Measurements from ENCODE around the gene PIGP. TPM values are rescaled to one million over a fixed set of nuclear protein-coding genes. Genes with fewer than 3 reads are reported as not detected.
"Not testable (repeated sequence)": the region's sequence is repeated elsewhere in the genome, so short reads cannot be mapped to it uniquely, and the experiment has no call there.

The PIGP gene
- total RNA-seq, 2 donors from 2014 or later: 28.3 to 29.4 TPM

DNA sequence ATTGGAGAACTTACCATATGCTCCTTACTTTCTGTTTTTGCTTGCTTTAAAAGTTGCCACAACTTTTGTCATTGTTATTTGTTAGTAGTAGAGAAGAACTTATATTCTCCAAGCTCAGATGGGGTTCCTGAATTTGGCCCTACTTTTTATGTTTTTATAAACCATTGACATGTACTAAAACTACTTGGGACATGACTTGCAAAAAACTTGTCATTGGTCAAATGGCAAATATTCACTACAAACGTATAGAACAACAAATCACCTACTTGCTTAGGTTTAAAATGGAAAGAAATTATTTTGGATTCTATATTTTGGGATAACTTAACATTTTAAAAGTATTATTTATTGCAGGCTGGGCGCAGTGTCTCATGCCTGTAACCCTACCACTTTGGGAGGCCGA is 32.7 kb downstream of the PIGP start:
- no peaks in the 10 kb centered on the region for H3K9me3 ChIP-seq (ENCODE audit: control insufficient read depth, low read length)
- peaks cover 42% of the 10 kb centered on the region for H3K27me3 Mint-ChIP-seq (ENCODE audit: insufficient read depth)
- no peak overlapping the region for H3K4me3 ChIP-seq (ENCODE audit: low read length)
- no peak for DNase-seq
- H3K27me3 ChIP-seq (ENCODE audit: control insufficient read depth, insufficient read depth, low read length, poor library complexity, severe bottlenecking): no peaks in the 10 kb centered on the region
- H3K9me3 Mint-ChIP-seq: no peaks in the 10 kb centered on the region
- H3K36me3 Mint-ChIP-seq (ENCODE audit: low read depth): no peaks in the 10 kb centered on the region
- H3K4me1 ChIP-seq (ENCODE audit: control insufficient read depth, insufficient read depth, low read length): peaks cover 8% of the 10 kb centered on the region
- no peak overlapping the region for H3K27ac Mint-ChIP-seq
- H3K4me3 Mint-ChIP-seq: no peak overlapping the region
- H3K36me3 ChIP-seq (ENCODE audit: control insufficient read depth, insufficient read depth, low read length): no peaks in the 10 kb centered on the region
- H3K4me1 Mint-ChIP-seq: peaks cover 29% of the 10 kb centered on the region
- H3K27ac ChIP-seq (ENCODE audit: low read depth, low read length): no peak overlapping the region
- 100% methylated on average over 3 of the region's 3 CpGs; no CpG with 5 or more reads in 1 of the 2 experiments for WGBS, 2 experiments (ENCODE audit: insufficient coverage in 1 of 2, insufficient read length in 1 of 2)
- no peak for TF ChIP-seq CTCF (conservative IDR thresholded peaks at IDR 0.05)
- no peak overlapping the region for H3K9ac ChIP-seq (ENCODE audit: extremely low read depth, low read length, poor library complexity, severe bottlenecking)

- Mint-ChIP-seq H3K4me3 (no peak overlapping the region), H3K4me1 (peaks cover 24% of the 10 kb centered on the region), H3K27me3 (ENCODE audit: insufficient read depth) (peaks cover 37% of the 10 kb centered on the region), H3K9me3 (no peaks in the 10 kb centered on the region), H3K27ac (no peak overlapping the region), H3K36me3 (ENCODE audit: low read depth) (no peaks in the 10 kb centered on the region)
- no peaks in the 10 kb centered on the region for H3K27me3 ChIP-seq (ENCODE audit: control insufficient read depth, insufficient read depth, low read length, poor library complexity, severe bottlenecking)
- H3K9me3 ChIP-seq (ENCODE audit: control insufficient read depth, low read length): no peaks in the 10 kb centered on the region
- WGBS, 2 experiments (ENCODE audit: insufficient coverage in 1 of 2, insufficient read length in 1 of 2): 69 to 78% methylated on average over 8 of the region's 9 CpGs
- no peak overlapping the region for H3K4me3 ChIP-seq (ENCODE audit: low read length)
- no peak overlapping the region for H3K9ac ChIP-seq (ENCODE audit: extremely low read depth, low read length, poor library complexity, severe bottlenecking)
- no peak for DNase-seq
- H3K27ac ChIP-seq (ENCODE audit: low read depth, low read length): no peak overlapping the region
- H3K36me3 ChIP-seq (ENCODE audit: control insufficient read depth, insufficient read depth, low read length): no peaks in the 10 kb centered on the region
- H3K4me1 ChIP-seq (ENCODE audit: control insufficient read depth, insufficient read depth, low read length): peaks cover 8% of the 10 kb centered on the region
- no peak for TF ChIP-seq CTCF (conservative IDR thresholded peaks at IDR 0.05)
These were observed 33.3 kb downstream of the PIGP start for GRCh38 chr21:37039411-37040075.

DNA sequence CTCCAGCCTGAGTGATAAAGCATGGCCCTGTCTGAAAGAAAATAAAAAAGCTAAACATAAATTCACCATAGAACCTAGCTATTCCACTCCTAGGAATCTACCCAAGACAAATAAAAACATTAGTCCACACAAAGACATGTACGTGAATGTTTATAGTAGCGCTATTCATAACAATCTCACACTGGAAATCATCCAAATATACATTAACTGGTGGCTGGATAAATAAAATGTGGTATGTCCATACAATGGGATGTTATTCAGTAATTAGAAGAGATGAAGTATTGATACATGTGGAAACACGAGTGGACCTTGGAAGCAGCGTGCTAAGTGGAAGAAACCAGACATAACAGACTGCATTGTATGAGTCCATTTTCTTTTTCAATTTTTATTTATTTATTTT is 36.7 kb downstream of the PIGP start:
- Histone ChIP-seq H3K4me1 (ENCODE audit: control insufficient read depth, insufficient read depth, low read length) (peaks cover 4% of the 10 kb centered on the region), H3K4me3 (ENCODE audit: low read length) (no peak overlapping the region), H3K27ac (ENCODE audit: low read depth, low read length) (no peak overlapping the region), H3K9ac (ENCODE audit: extremely low read depth, low read length, poor library complexity, severe bottlenecking) (no peak overlapping the region), H3K36me3 (ENCODE audit: control insufficient read depth, insufficient read depth, low read length) (no peaks in the 10 kb centered on the region), H3K9me3 (ENCODE audit: control insufficient read depth, low read length) (no peaks in the 10 kb centered on the region), H3K27me3 (ENCODE audit: control insufficient read depth, insufficient read depth, low read length, poor library complexity, severe bottlenecking) (no peaks in the 10 kb centered on the region)
- Mint-ChIP-seq H3K4me1 (peaks cover 9% of the 10 kb centered on the region), H3K27ac (no peak overlapping the region), H3K4me3 (no peak overlapping the region), H3K27me3 (ENCODE audit: insufficient read depth) (peaks cover 39% of the 10 kb centered on the region), H3K9me3 (no peaks in the 10 kb centered on the region), H3K36me3 (ENCODE audit: low read depth) (no peaks in the 10 kb centered on the region)
- TF ChIP-seq CTCF (conservative IDR thresholded peaks at IDR 0.05): no peak
- no peak for DNase-seq
- WGBS, 2 experiments (ENCODE audit: insufficient coverage in 1 of 2, insufficient read length in 1 of 2): 90 to 100% methylated on average over 2 to 4 of the region's 4 CpGs

DNA sequence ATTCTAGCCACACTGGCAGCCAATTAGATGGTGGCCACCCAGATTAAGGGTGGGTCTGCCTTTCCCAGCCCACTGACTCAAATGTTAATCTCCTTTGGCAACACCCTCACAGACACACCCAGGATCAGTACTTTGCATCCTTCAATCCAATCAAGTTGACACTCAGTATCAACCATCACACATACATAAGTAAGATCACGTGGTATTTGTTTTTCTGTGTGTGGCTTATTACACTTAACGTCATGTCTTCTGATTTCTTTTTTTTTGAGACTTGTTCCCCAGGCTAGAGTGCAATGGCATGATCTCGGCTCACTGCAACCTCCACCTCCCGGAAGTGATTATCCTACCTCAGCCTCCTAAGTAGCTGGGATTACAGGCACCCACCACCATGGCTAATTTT is 38.5 kb downstream of the PIGP start:
- 72 to 96% methylated on average over 2 to 4 of the region's 4 CpGs for WGBS, 2 experiments (ENCODE audit: insufficient coverage in 1 of 2, insufficient read length in 1 of 2)
- DNase-seq; H3K36me3 ChIP-seq (ENCODE audit: control insufficient read depth, insufficient read depth, low read length); H3K4me1 Mint-ChIP-seq; H3K27ac ChIP-seq (ENCODE audit: low read depth, low read length); H3K27ac Mint-ChIP-seq; H3K9me3 Mint-ChIP-seq; H3K4me3 Mint-ChIP-seq; H3K9me3 ChIP-seq (ENCODE audit: control insufficient read depth, low read length); H3K27me3 ChIP-seq (ENCODE audit: control insufficient read depth, insufficient read depth, low read length, poor library complexity, severe bottlenecking); H3K4me3 ChIP-seq (ENCODE audit: low read length); H3K9ac ChIP-seq (ENCODE audit: extremely low read depth, low read length, poor library complexity, severe bottlenecking); H3K36me3 Mint-ChIP-seq (ENCODE audit: low read depth); H3K4me1 ChIP-seq (ENCODE audit: control insufficient read depth, insufficient read depth, low read length): not testable (repeated sequence)
- peaks cover 34% of the 10 kb centered on the region for H3K27me3 Mint-ChIP-seq (ENCODE audit: insufficient read depth)

All from endodermal cell (in vitro differentiated cells).